AG04450 (cell line): ENCODE measurements around the gene GRID1. TPM values are rescaled to one million over a fixed set of nuclear protein-coding genes. Genes with fewer than 3 reads are reported as not detected.

Source experiments
- CTCF ChIA-PET: fragments of 300-600, 350-600 bp; formaldehyde crosslinking; extraction: SDS; loops from one replicate; lab custom pipeline; 2022; ENCODE audit warnings: antibody characterized with exemption, inconsistent platforms; lab: Charles Lee
- POLR2A ChIA-PET: fragments of 350-600 bp; formaldehyde crosslinking; extraction: SDS; loops from one replicate; lab custom pipeline; 2021; ENCODE audit warnings: antibody characterized with exemption, inconsistent platforms; lab: Yijun Ruan, JAX
- DNase-seq: peaks from one replicate; pipeline ENCODE4 v3.0.0-alpha.2; 2011; ENCODE audit warnings: low read depth, low spot score
- H3K27ac ChIP-seq: one replicate; pipeline ENCODE4 v1.5.1; 2012; ENCODE audit warnings: low read depth, low read length, control low read depth
- H3K27me3 ChIP-seq: one replicate; pipeline ENCODE4 v1.6.0; 2012; ENCODE audit warnings: low read length; ENCODE audit not compliant: control insufficient read depth, insufficient read depth
- H3K4me3 ChIP-seq: 2 replicates; pipeline ENCODE4 v1.5.1; 2011; ENCODE audit warnings: mild to moderate bottlenecking, low read depth, low read length, control low read depth
- H3K9me3 ChIP-seq: 2 replicates; pipeline ENCODE4 v1.5.1; 2012; ENCODE audit warnings: low read length; ENCODE audit not compliant: control insufficient read depth, insufficient read depth
- CTCF ChIP-seq: IDR thresholded peaks from 2 replicates; pipeline ENCODE4 v1.5.1; 2011; ENCODE audit warnings: low read depth, low read length, control low read depth, inconsistent platforms
- polyA minus RNA-seq: library from RNA; depleted of rRNA, polyadenylated mRNA; stranded (reverse); fragments of >200 nt; gene quantifications from 2 replicates; pipeline ENCODE4 v1.2.3, GENCODE V29; 2011; rRNA and poly(A)+ RNA removed
- polyA plus RNA-seq: library from polyadenylated mRNA; depleted of rRNA; stranded (reverse); fragments of >200 nt; gene quantifications from 2 replicates; pipeline ENCODE4 v1.2.3, GENCODE V29; 2011; rRNA removed

GRID1 gene
- polyA plus RNA-seq (not detected in 2 replicates), polyA minus RNA-seq (not detected in 2 replicates)

- ChIA-PET POLR2A (no interaction called here), CTCF (no interaction called here)
- H3K27me3 ChIP-seq = peaks cover 82% of the 10 kb centered on the region
- peak within 1 kb of the TSS; percentile 13; the same call in 1 of the 2 replicates for H3K4me3 ChIP-seq
- no peak for DNase-seq
- H3K27ac ChIP-seq = no peak within 1 kb of the TSS
- no peak for TF ChIP-seq CTCF
- peaks cover 4% of the 10 kb centered on the region; the same call in 1 of the 2 replicates for H3K9me3 ChIP-seq
Observed at GRCh38 chr10:86366033-86366901, at the start of gene GRID1. Gene GRID1 (minus strand): TSS chr10:86366795.

- no peak for DNase-seq
- no peak overlapping the region for H3K27ac ChIP-seq
- ChIA-PET POLR2A (no interaction called here), CTCF (no interaction called here)
- TF ChIP-seq CTCF = no peak
- H3K4me3 ChIP-seq = no peak overlapping the region
- no peaks in the 10 kb centered on the region for H3K27me3 ChIP-seq
- no peaks in the 10 kb centered on the region; the same call in 1 of the 2 replicates for H3K9me3 ChIP-seq
Observed at GRCh38 chr10:86415583-86415982, 49.0 kb upstream of the GRID1 start.

- Histone ChIP-seq H3K27me3 (no peaks in the 10 kb centered on the region), H3K27ac (no peak overlapping the region), H3K9me3 (no peaks in the 10 kb centered on the region; the same call in 1 of the 2 replicates), H3K4me3 (no peak overlapping the region)
- ChIA-PET POLR2A (no interaction called here), CTCF (no interaction called here)
- TF ChIP-seq CTCF = no peak
- DNase-seq = no peak
Observed at GRCh38 chr10:86415116-86415515, 48.5 kb upstream of the GRID1 start.

- no peak for DNase-seq
- Histone ChIP-seq H3K9me3 (no peaks in the 10 kb centered on the region; the same call in 1 of the 2 replicates), H3K4me3 (no peak overlapping the region), H3K27ac (no peak overlapping the region), H3K27me3 (no peaks in the 10 kb centered on the region)
- no peak for TF ChIP-seq CTCF
- CTCF ChIA-PET = interaction anchor here (0.9 kb wide), 1 partner anchor 13 kb away, joined by 3 read pairs; no protein-coding TSS in a partner anchor
- POLR2A ChIA-PET = no interaction called here
Observed at GRCh38 chr10:86413046-86413728, 46.6 kb upstream of the GRID1 start.
